Neural cell (in vitro differentiated cells): ENCODE data around the gene FBXW2. TPM values are rescaled to one million over a fixed set of nuclear protein-coding genes. Genes with fewer than 3 reads are reported as not detected.
A peak's percentile ranks its signal among the peaks of the same experiment; 100 is the strongest.

Experiments
- H2AFZ ChIP-seq: fragments of 200-600, 300-800 bp; sonication (generic), shearing (Covaris generic); 2 replicates; pipeline ENCODE4 v1.6.0; 2014; ENCODE audit warnings: low read depth, mild to moderate bottlenecking, antibody characterized with exemption, low read length, moderate library complexity
- H3F3A ChIP-seq: fragments of 200-600 bp; shearing (Covaris generic); 2 replicates; pipeline ENCODE4 v1.6.1; 2016; ENCODE audit warnings: mild to moderate bottlenecking, moderate library complexity, mixed read lengths, antibody characterized with exemption, low read length; ENCODE audit not compliant: insufficient read depth, poor library complexity, severe bottlenecking
- H3K27ac ChIP-seq: fragments of 200-600, 300-800 bp; sonication (generic), shearing (Covaris generic); 2 replicates; pipeline ENCODE4 v1.5.1; 2014; ENCODE audit warnings: mild to moderate bottlenecking, low read length, moderate library complexity
- H3K27me3 ChIP-seq: fragments of 300-800, 200-600 bp; sonication (generic), shearing (Covaris generic); 2 replicates; pipeline ENCODE4 v1.6.0; 2014; ENCODE audit warnings: mild to moderate bottlenecking, low read depth, low read length, moderate library complexity; ENCODE audit not compliant: insufficient read depth
- H3K36me3 ChIP-seq: fragments of 300-800, 200-600 bp; sonication (generic), shearing (Covaris generic); 2 replicates; pipeline ENCODE4 v1.5.1; 2014; ENCODE audit warnings: mild to moderate bottlenecking, antibody characterized with exemption, low read length, moderate library complexity; ENCODE audit not compliant: insufficient read depth
- H3K4me2 ChIP-seq: fragments of 300-800, 200-600 bp; sonication (generic), shearing (Covaris generic); 2 replicates; pipeline ENCODE4 v1.6.0; 2014; ENCODE audit warnings: mild to moderate bottlenecking, low read length
- H3K4me3 ChIP-seq: fragments of 300-800, 200-600 bp; sonication (generic), shearing (Covaris generic); 2 replicates; pipeline ENCODE4 v1.5.1; 2014; ENCODE audit warnings: mild to moderate bottlenecking, low read length, moderate library complexity
- H3K79me2 ChIP-seq: fragments of 200-600 bp; shearing (Covaris generic); replicated peaks from 2 replicates; pipeline ENCODE4 v1.6.0; 2014; ENCODE audit warnings: mild to moderate bottlenecking, low read length, moderate library complexity; ENCODE audit not compliant: insufficient read depth
- H3K9ac ChIP-seq: fragments of 300-800, 200-600 bp; sonication (generic), shearing (Covaris generic); 2 replicates; pipeline ENCODE4 v1.6.1; 2016; ENCODE audit warnings: mild to moderate bottlenecking, low read length, mixed read lengths
- H3K9me2 ChIP-seq: fragments of 200-600 bp; shearing (Covaris generic); 2 replicates; pipeline ENCODE4 v1.6.1; 2016; ENCODE audit warnings: mild to moderate bottlenecking, low read length, mixed read lengths; ENCODE audit not compliant: insufficient read depth
- H3K9me3 ChIP-seq: fragments of 200-600, 300-800 bp; sonication (generic), shearing (Covaris generic); 2 replicates; pipeline ENCODE4 v1.6.1; 2016; ENCODE audit warnings: mild to moderate bottlenecking, mixed run types, low read length, moderate library complexity, mixed read lengths
- H4K20me1 ChIP-seq: fragments of 200-600 bp; shearing (Covaris generic); 2 replicates; pipeline ENCODE4 v1.6.1; 2016; ENCODE audit warnings: mild to moderate bottlenecking, mixed run types; ENCODE audit not compliant: insufficient read depth
- CTCF ChIP-seq: fragments of 450-650 bp; IDR thresholded peaks from 2 replicates; pipeline ENCODE4 v1.5.1; 2014; ENCODE audit warnings: antibody characterized with exemption, mild to moderate bottlenecking, moderate library complexity; ENCODE audit not compliant: poor library complexity, severe bottlenecking
- EP300 ChIP-seq: fragments of 450-650 bp; conservative IDR thresholded peaks from 2 replicates; pipeline ENCODE4 v1.6.1; 2014; ENCODE audit warnings: antibody characterized with exemption, mild to moderate bottlenecking, moderate library complexity; ENCODE audit not compliant: poor library complexity, severe bottlenecking
- EZH2 ChIP-seq: fragments of 200-600, 300-800 bp; shearing (Covaris generic), sonication (generic); IDR thresholded peaks from 2 replicates; pipeline ENCODE4 v1.6.1; 2014; ENCODE audit warnings: antibody characterized with exemption, low read length, borderline replicate concordance, mild to moderate bottlenecking; ENCODE audit not compliant: insufficient read depth, poor library complexity, severe bottlenecking
- MXI1 ChIP-seq: fragments of 450-650 bp; conservative IDR thresholded peaks from 2 replicates; pipeline ENCODE4 v1.6.1; 2014; ENCODE audit warnings: antibody characterized with exemption, mild to moderate bottlenecking; ENCODE audit not compliant: poor library complexity, severe bottlenecking
- POLR2AphosphoS5 ChIP-seq: IDR thresholded peaks from 2 replicates; pipeline ENCODE4 v1.6.1; 2012
- RAD21 ChIP-seq: fragments of 450-650 bp; conservative IDR thresholded peaks from 2 replicates; pipeline ENCODE4 v1.6.1; 2014; ENCODE audit warnings: antibody characterized with exemption, mild to moderate bottlenecking, moderate library complexity
- SMC3 ChIP-seq: fragments of 450-650 bp; conservative IDR thresholded peaks from 2 replicates; pipeline ENCODE4 v1.6.1; 2014; ENCODE audit warnings: antibody characterized with exemption, mild to moderate bottlenecking, moderate library complexity; ENCODE audit not compliant: poor library complexity
- TAF1 ChIP-seq: IDR thresholded peaks from 2 replicates; pipeline ENCODE4 v1.6.1; 2012; ENCODE audit warnings: low read depth
- polyA plus RNA-seq: library from polyadenylated mRNA; depleted of rRNA; stranded (reverse); fragments of >200 nt; gene quantifications from 2 replicates; pipeline ENCODE4 v1.2.3, GENCODE V29; 2014
- TF ChIP-seq, protein P1 (sequence below): IDR thresholded peaks from 2 replicates; pipeline ENCODE4 v1.6.1; 2012; ENCODE audit warnings: borderline replicate concordance

Gene FBXW2
- polyA plus RNA-seq, 1 donor from 2014 or later = 49.5 TPM

DNA sequence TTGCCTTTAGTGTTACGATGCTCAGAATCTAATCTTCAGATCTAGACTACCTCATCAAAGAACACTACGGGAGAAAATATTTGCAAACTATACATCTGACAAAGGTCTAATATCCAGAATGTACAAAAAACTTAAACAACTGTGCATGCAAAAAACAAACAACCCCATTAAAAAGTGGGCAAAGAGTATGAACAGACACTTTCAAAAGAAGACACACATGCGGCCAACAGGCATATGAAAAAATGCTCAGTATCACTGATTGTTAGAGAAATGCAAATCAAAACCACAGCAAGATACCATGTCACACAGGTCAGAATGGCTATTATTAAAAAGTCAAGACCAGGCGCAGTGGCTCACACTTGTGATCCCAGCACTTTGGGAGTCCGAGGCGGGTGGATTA, 47.9 kb downstream of the FBXW2 start:
- H3F3A ChIP-seq = no peaks in the 10 kb centered on the region
- H3K27me3 ChIP-seq = no peaks in the 10 kb centered on the region
- no peak overlapping the region for H3K27ac ChIP-seq
- H3K79me2 ChIP-seq = no peaks in the 10 kb centered on the region
- no peak overlapping the region for H3K4me3 ChIP-seq
- no peaks in the 10 kb centered on the region for H4K20me1 ChIP-seq
- TF ChIP-seq EP300 (no peak), MXI1 (no peak), CTCF (no peak), TAF1 (no peak), EZH2 (no peak), SMC3 (no peak), RAD21 (no peak), POLR2AphosphoS5 (no peak)
- TF ChIP-seq, protein P1, sequence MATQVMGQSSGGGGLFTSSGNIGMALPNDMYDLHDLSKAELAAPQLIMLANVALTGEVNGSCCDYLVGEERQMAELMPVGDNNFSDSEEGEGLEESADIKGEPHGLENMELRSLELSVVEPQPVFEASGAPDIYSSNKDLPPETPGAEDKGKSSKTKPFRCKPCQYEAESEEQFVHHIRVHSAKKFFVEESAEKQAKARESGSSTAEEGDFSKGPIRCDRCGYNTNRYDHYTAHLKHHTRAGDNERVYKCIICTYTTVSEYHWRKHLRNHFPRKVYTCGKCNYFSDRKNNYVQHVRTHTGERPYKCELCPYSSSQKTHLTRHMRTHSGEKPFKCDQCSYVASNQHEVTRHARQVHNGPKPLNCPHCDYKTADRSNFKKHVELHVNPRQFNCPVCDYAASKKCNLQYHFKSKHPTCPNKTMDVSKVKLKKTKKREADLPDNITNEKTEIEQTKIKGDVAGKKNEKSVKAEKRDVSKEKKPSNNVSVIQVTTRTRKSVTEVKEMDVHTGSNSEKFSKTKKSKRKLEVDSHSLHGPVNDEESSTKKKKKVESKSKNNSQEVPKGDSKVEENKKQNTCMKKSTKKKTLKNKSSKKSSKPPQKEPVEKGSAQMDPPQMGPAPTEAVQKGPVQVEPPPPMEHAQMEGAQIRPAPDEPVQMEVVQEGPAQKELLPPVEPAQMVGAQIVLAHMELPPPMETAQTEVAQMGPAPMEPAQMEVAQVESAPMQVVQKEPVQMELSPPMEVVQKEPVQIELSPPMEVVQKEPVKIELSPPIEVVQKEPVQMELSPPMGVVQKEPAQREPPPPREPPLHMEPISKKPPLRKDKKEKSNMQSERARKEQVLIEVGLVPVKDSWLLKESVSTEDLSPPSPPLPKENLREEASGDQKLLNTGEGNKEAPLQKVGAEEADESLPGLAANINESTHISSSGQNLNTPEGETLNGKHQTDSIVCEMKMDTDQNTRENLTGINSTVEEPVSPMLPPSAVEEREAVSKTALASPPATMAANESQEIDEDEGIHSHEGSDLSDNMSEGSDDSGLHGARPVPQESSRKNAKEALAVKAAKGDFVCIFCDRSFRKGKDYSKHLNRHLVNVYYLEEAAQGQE = no peak
- H3K4me2 ChIP-seq = no peak overlapping the region
- no peaks in the 10 kb centered on the region for H3K9me2 ChIP-seq
- H3K9ac ChIP-seq = no peak overlapping the region
- H3K9me3 ChIP-seq = no peaks in the 10 kb centered on the region
- H2AFZ ChIP-seq = no peak overlapping the region
- no peaks in the 10 kb centered on the region for H3K36me3 ChIP-seq

- Histone ChIP-seq H3K9me3 (no peaks in the 10 kb centered on the region), H3K4me3 (no peak overlapping the region), H3K4me2 (no peak overlapping the region), H3K9me2 (no peaks in the 10 kb centered on the region), H3K79me2 (no peaks in the 10 kb centered on the region), H3K27me3 (no peaks in the 10 kb centered on the region), H4K20me1 (no peaks in the 10 kb centered on the region), H3K9ac (no peak overlapping the region), H2AFZ (no peak overlapping the region), H3K36me3 (no peaks in the 10 kb centered on the region), H3F3A (no peaks in the 10 kb centered on the region), H3K27ac (no peak overlapping the region)
- TF ChIP-seq EZH2 (no peak), RAD21 (no peak), CTCF (peak; percentile 37), TAF1 (no peak)
Observed at GRCh38 chr9:120742951-120743416, 50.2 kb downstream of the FBXW2 start.
